OCI-LY1 (cell line): ENCODE measurements around the gene GSG1L.

Experiments
- H2AFZ ChIP-seq: fragments of 200-600 bp; sonication (generic), shearing (Covaris generic); 2 replicates; pipeline ENCODE4 v1.6.0; 2014; ENCODE audit warnings: antibody characterized with exemption, mild to moderate bottlenecking, low read length
- H3F3A ChIP-seq: fragments of 200-600 bp; sonication (generic), shearing (Covaris generic); 2 replicates; pipeline ENCODE4 v1.6.0; 2014; ENCODE audit warnings: mild to moderate bottlenecking, antibody characterized with exemption, low read length, moderate library complexity; ENCODE audit not compliant: insufficient read depth
- H3K27ac ChIP-seq: fragments of 200-600 bp; sonication (generic); 2 replicates; pipeline ENCODE4 v1.5.1; 2014; ENCODE audit warnings: low read length, mixed run types, mild to moderate bottlenecking, low read depth; ENCODE audit not compliant: poor library complexity, severe bottlenecking
- H3K27me3 ChIP-seq: fragments of 200-600 bp; sonication (generic); 2 replicates; pipeline ENCODE4 v1.6.0; 2014; ENCODE audit warnings: antibody characterized with exemption, mild to moderate bottlenecking, low read length, moderate library complexity; ENCODE audit not compliant: insufficient read depth
- H3K36me3 ChIP-seq: fragments of 200-600 bp; sonication (generic); 2 replicates; pipeline ENCODE4 v1.6.1; 2014; ENCODE audit warnings: mild to moderate bottlenecking, antibody characterized with exemption, low read length, moderate library complexity, mixed read lengths; ENCODE audit not compliant: insufficient read depth
- H3K4me1 ChIP-seq: fragments of 200-600 bp; sonication (generic); 2 replicates; pipeline ENCODE4 v1.5.1; 2014; ENCODE audit warnings: mild to moderate bottlenecking, low read length, moderate library complexity; ENCODE audit not compliant: insufficient read depth, severe bottlenecking
- H3K4me2 ChIP-seq: fragments of 200-600 bp; sonication (generic), shearing (Covaris generic); 2 replicates; pipeline ENCODE4 v1.6.1; 2014; ENCODE audit warnings: low read length
- H3K4me3 ChIP-seq: fragments of 200-600 bp; sonication (generic); 2 replicates; pipeline ENCODE4 v1.5.1; 2014; ENCODE audit warnings: low read length, low read depth, mild to moderate bottlenecking, mixed read lengths; ENCODE audit not compliant: poor library complexity, severe bottlenecking
- H3K79me2 ChIP-seq: fragments of 200-600 bp; shearing (Covaris generic); 2 replicates; pipeline ENCODE4 v1.6.1; 2016; ENCODE audit warnings: mixed run types, low read length, mixed read lengths; ENCODE audit not compliant: insufficient read depth
- H3K9ac ChIP-seq: fragments of 200-600 bp; sonication (generic), shearing (Covaris generic); 2 replicates; pipeline ENCODE4 v1.6.1; 2014; ENCODE audit warnings: mild to moderate bottlenecking, low read length, mixed read lengths
- H3K9me2 ChIP-seq: fragments of 200-600 bp; sonication (generic), shearing (Covaris generic); 2 replicates; pipeline ENCODE4 v1.6.1; 2014; ENCODE audit warnings: low read depth, mild to moderate bottlenecking, low read length, mixed read lengths
- H3K9me3 ChIP-seq: fragments of 200-600 bp; shearing (Covaris generic); 2 replicates; pipeline ENCODE4 v1.6.1; 2014; ENCODE audit warnings: low read length, mixed read lengths
- H4K20me1 ChIP-seq: fragments of 200-600 bp; sonication (generic), shearing (Covaris generic); 2 replicates; pipeline ENCODE4 v1.6.0; 2016; ENCODE audit warnings: mild to moderate bottlenecking, low read length; ENCODE audit not compliant: insufficient read depth
- CTCF ChIP-seq: fragments of 200-600 bp; sonication (generic), shearing (Covaris generic); IDR thresholded peaks from 2 replicates; pipeline ENCODE4 v1.5.1; 2017; ENCODE audit warnings: mild to moderate bottlenecking, antibody characterized with exemption, low read length, moderate library complexity, mixed read lengths
- EZH2 ChIP-seq: fragments of 200-600 bp; sonication (generic), shearing (Covaris generic); IDR thresholded peaks from 2 replicates; pipeline ENCODE4 v1.8.0; 2017; ENCODE audit warnings: borderline replicate concordance, mixed run types, mild to moderate bottlenecking, antibody characterized with exemption, low read length, moderate library complexity, mixed read lengths

GSG1L gene

GRCh38 chr16:27769561-27770255 is 293.8 kb downstream of the GSG1L start:
- Histone ChIP-seq H2AFZ (no peak overlapping the region), H3K27me3 (no peaks in the 10 kb centered on the region), H3K79me2 (no peaks in the 10 kb centered on the region), H3K4me3 (no peak overlapping the region), H3K9ac (no peak overlapping the region), H3K4me1 (no peaks in the 10 kb centered on the region), H4K20me1 (no peaks in the 10 kb centered on the region), H3K4me2 (no peak overlapping the region), H3K9me3 (no peaks in the 10 kb centered on the region), H3F3A (no peaks in the 10 kb centered on the region), H3K9me2 (no peaks in the 10 kb centered on the region), H3K27ac (no peak overlapping the region), H3K36me3 (no peaks in the 10 kb centered on the region; the same call in 1 of the 2 replicates)
- no peak for TF ChIP-seq CTCF

GRCh38 chr16:27768651-27769272 is 294.8 kb downstream of the GSG1L start:
- Histone ChIP-seq H3K36me3 (no peaks in the 10 kb centered on the region; the same call in 1 of the 2 replicates), H3K4me3 (no peak overlapping the region), H3K9ac (no peak overlapping the region), H3K79me2 (no peaks in the 10 kb centered on the region), H3K27ac (no peak overlapping the region), H3K4me1 (no peaks in the 10 kb centered on the region), H3K9me2 (no peaks in the 10 kb centered on the region), H3K9me3 (peaks cover 4% of the 10 kb centered on the region; the same call in 1 of the 2 replicates), H2AFZ (no peak overlapping the region), H3F3A (no peaks in the 10 kb centered on the region), H3K27me3 (no peaks in the 10 kb centered on the region), H3K4me2 (no peak overlapping the region), H4K20me1 (no peaks in the 10 kb centered on the region)
- TF ChIP-seq CTCF, result no peak
- TF ChIP-seq EZH2, result no peak

DNA sequence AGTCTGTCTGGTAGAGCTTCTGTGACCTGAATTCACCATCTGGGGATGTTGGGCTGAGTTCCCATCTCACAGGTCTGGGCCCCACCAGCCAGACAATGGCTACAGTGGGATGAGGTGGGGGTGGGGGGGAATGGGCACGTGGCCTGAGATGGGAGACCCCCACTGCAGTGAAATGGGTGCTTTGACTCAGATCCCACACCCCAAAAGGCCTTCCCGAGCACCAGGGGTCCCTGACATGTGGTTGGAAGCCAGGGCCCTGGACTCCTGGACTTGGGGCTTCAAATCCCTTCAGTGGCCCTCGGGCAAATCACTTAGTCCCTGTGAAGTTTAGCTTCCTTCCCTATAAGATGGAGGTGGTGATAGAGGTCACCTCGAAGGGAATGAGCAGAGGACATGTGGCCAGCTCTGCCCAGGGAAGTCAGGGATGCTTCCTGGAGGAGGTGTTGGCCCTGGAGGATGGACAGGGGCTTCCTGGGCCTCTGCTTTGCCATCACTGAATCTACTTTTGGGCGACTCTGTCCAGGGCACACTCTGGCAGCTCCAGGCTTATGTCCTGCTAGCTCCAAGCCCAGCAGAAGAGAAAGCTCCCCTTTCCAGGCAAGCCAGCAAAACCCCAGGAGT is 295.4 kb downstream of the GSG1L start:
- Histone ChIP-seq H3K27ac (no peak overlapping the region), H3F3A (no peaks in the 10 kb centered on the region), H3K9ac (no peak overlapping the region), H4K20me1 (no peaks in the 10 kb centered on the region), H3K4me1 (no peaks in the 10 kb centered on the region), H3K27me3 (no peaks in the 10 kb centered on the region), H3K79me2 (no peaks in the 10 kb centered on the region), H2AFZ (no peak overlapping the region), H3K4me2 (no peak overlapping the region), H3K9me3 (peaks cover 4% of the 10 kb centered on the region; the same call in 1 of the 2 replicates), H3K4me3 (no peak overlapping the region), H3K36me3 (no peaks in the 10 kb centered on the region; the same call in 1 of the 2 replicates), H3K9me2 (no peaks in the 10 kb centered on the region)
- no peak for TF ChIP-seq CTCF
- no peak for TF ChIP-seq EZH2
